GM19043 (cell line): ENCODE measurements around the gene PLS1.

Experiments used
- ATAC-seq: cut with Tn5 transposase; IDR thresholded peaks from one replicate; pipeline ENCODE4 v1.9.1; 2021; ENCODE audit warnings: low read depth; ENCODE audit not compliant: unreplicated experiment

The PLS1 gene

DNA sequence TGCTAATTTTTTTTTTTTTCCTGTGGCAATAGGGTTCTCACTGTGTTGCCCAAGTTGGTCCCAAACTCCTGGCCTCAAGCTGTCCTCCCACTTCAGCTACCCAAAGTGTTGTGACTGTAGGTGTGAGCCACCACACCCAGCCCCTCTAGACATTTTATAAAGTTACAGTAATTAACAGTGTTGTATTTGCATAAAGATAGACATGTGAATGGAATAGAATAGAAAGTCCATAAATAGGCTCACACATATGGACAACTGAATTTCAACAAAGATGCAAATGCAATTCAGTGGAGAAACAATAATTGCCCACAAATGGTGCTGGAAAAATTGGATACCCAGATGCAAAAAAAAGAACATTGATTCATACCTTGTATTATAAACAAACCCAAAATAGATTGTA, 39.9 kb downstream of the PLS1 start:
- ATAC-seq = no peak

DNA sequence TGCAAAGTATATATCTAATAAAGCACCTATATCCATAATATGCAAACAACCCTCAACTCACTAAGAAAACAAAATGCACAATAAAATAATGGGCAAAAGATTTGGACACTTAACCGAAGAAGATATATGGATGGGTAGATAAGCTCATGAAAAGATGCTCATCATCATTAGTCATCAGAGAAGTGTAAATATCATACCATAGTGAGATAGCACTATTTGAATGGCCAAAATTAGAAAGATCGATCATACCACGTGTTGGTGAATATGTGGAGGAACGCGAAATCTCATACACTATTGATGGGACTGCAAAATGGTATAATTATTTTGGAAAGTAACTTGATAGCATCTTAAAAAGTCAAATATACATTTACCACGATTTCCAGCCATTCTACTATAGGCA, 40.5 kb downstream of the PLS1 start:
- no peak for ATAC-seq

DNA sequence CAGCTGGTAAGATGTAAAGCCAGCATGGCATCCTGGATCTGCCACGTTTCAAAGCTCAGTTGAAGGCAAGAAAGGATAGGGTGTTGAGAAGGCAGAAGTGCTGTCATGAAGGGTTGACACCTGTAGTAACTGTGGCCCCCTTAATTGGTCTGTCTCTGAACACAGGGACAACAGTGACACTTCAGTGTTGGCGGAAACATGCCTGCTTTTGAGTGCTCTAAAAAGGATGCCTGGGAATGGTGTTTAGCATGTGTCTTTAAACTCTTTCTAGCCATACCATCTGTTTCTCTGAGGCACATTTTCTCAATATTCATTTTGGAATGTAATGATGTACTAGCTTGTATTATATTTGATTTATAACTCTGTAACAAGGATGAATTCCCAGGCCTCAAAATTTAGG, 42.1 kb downstream of the PLS1 start:
- ATAC-seq = no peak

DNA sequence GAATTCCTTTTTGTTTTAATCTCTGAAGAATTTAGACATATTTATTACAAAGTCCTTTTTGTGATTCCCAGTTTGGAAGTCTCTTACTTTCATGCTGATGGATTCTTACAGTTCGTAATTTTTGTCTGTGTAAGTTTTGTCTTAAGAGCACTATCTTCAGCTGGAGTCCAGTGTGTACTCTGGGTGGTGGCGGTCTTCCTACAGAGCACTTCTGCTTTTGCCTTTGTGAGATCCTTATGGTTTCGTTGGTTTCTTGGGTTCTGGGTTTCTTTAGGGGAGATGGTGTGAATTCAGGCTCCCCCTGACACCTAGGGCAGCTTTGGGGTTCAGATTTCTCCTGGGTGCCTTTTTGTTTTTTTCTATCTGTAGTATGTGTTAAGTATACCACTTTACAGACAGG, 45.3 kb downstream of the PLS1 start:
- no peak for ATAC-seq

DNA sequence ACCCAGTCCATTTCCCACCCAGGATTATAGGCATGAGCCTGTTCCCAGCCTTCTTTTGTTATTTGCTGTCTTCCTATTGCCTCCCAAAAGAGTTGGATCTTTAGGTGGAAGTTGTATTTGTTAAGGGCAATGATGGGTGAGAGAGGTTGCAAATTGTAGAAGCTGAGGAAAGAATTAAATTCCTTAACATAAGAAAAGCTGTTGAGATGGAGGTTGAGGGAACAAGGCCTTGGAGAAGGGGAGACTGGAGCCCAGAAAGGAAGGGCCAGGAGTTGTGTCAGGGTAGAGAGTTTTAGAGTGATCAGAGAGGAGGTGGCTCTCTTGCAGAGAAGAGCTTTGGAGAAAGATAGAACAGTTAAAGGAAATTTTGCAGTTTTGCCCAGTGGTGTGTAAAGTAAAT, 46.8 kb downstream of the PLS1 start:
- no peak for ATAC-seq

DNA sequence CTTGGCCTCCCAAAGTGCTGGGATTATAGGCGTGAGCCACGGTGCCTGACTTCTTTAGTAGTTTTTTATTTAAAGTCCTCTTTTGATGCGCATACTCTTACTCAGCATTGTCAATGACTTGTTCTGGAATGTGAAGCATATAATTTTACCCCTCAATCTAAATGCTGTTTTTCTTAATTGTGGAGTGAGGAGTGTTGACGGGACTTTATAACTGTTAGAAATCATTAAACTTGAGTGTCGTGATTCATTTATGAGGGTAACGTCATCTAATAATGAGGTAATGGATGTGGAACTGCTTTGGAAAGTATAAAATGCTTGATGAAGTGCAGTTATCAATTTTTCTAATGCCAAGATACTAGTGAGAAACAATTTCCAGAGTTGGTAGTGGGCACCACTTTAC, 48.3 kb downstream of the PLS1 start:
- no peak for ATAC-seq

DNA sequence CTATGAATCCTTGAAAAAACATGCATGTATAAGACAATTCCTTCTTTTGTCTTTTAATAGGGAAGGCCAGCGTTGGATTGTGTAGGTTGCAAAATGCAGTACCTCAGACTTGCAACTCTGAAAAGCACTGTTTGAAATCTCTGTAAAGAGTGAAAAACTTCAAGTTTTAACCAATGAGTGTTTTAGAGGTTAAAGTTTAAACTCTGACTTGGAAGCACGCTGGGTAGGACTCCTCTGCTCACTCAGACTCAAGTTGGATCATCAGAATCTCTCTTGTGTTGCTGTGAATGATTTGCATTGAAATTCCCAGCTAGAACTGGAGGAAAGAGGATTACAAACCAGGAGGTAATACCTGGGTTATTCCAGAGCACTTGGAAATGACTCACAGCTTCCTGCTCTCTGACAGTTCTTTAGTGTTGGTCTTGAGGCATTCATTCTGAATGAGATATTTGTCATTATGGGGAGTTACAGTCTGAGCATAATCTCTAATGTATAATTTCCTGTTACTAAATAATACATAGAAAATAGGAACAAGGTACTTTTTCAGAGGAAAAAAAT, 49.1 kb downstream of the PLS1 start:
- ATAC-seq = no peak

DNA sequence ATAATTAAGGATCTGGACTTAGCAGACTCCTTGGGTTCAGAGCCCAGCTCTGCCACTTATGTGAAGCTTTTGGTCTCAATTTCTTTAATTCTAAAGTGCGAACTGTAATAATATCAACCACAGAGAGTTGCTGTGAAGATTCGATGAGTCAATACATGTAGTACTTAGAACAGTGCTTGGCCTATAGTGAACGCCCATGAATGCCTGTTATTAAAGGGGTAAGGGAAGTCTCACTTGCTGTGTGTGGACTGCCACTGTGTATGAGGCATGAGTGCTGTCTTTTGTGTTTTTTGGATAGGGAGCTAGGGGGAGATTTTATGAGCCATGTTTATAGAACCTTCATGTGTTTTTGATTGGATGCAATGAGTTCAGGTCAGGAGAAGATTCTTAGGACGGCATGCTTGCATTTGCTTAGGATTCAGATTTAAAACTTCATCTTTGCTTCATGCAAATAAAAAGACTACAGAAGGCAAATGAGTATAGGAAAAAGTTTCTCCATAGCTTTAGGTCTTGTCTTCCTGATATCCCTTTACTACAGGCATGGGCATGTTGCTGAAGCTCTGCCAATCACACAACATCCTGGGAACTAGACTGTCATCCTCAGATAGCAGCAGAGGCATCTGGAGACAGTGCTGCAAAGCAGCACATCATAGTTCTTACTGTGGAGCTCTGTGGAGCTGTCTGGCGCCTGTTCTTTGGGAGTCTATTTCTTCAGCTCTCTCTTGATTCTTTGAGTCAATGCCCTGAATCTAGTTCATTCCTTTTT, 50.0 kb downstream of the PLS1 start:
- no peak for ATAC-seq

DNA sequence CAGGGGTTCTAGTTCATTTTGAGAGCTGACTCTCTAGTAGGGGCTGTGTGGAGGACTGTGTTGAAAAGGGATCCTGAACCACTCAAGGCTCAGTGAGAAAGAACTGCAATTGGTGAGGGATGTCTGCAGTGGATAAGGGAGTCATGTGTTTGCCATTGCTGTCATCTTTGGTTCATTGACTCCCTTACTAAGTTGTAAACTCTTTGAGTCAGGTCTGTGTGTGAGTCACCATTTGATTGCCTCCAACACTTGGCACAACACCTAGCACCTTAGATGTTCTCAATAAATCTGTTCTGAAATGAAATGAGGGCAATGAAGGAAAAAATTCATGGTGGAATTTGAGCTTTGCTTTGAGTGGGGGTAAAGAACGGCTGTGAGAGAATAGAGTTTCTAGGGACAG, 51.7 kb downstream of the PLS1 start:
- ATAC-seq = no peak

DNA sequence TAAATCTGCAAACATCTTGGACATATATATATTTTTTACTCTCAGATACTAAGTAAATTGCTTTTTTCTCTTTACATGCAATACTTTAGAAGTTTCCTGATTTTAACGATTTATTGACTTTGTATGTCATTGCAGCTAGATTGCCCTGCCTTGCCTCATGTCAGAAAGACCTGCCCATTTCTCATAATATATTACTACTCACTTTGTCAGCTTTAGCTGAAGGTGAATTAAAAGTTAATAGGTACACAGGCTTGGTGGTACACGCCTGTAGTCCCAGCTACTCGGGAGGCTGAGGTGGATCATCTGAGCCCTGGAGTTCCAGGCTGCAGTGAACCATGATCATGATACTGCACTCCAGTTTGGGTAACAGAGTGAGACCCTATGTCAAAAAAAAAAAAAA, 52.8 kb downstream of the PLS1 start:
- ATAC-seq = no peak

DNA sequence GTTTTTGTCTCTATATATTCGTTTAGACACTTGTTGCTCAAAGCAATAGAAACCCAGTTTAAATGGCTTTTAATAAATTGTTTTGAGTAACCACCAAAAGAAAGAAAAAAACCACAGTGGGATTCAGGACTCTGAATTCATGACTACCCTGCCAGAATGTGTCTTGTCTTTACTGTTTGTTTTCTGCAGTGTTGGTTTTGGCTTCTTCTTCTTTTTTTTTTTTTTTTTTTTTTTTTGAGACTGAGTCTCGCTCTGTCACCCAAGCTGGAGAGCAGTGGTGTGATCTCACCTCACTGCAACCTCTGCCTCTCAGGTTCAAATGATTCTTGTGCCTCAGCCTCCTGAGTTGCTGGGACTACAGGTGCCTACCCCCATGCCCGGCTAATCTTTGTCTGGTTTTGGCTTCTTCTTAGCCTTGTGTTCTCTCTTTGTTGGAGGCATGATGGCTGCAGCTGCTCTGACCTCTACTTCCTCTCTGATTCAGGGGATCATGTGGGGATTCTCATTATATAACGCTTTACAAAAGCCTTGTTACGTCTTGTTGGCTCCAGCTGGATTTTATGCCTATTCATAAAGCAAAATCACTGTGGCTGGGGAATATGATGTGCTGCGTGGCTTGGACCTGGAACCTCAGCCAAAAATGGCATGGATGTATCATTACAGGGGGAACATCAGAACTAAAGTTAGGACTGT, 54.0 kb downstream of the PLS1 start:
- ATAC-seq = no peak

DNA sequence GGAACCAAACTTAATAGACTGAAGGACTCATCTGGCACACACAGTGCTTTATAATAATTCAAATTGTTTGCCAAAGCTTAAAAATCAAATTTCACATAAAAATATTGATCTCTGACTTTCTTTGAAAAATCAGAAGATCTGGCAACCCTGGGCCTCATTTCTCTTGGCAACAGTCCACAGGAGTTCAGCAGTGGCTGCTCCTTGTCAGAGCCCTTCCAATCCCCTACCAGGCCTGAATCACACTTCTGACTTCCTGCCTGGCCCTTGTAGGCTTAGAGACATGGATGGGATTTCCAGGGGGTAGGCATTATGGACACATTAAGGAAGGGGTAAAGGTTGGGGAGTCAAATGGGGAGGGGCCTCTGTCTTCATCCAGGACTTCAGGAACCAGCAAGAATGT, 55.5 kb downstream of the PLS1 start:
- no peak for ATAC-seq

DNA sequence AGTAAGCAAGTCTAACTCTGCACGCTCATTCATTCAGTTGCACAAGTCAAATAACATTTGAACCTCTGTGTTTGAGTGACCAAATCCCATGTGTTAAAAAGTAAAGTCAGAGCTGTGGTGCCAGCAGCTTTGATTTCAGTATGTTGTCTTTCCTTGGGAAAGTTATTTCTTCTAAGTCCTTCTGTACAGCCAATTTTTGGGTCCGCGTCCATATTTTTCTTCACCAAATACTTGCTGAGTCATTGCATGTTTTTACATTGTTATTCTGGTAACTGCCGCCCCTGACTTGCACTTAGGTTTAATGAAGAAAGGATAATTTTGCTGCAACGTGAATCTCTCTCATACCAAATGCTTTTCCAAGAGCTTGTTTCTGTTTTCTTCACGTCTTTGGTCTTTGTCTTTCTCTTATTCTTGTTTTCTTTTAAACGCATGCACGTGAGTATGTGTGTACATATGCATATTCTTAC, 56.7 kb downstream of the PLS1 start:
- no peak for ATAC-seq

DNA sequence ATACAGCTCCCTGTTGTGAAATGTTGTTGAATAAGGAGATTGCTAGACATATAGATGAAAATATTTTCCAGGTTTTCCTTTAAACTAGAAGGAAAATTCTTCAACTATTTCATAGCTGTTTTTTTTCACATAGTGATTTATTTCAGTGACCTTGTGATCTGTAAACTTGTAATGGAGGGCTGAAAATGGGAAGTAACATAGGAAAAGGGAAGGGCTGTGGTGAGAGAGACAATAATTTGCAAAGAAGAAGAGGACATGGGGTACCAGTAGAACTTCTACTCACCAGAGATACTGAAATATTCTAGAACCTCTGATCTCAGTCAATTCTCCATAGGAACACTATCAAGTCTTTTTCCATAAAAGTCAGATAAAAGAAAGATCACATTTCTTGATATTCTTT, 60.4 kb downstream of the PLS1 start:
- ATAC-seq = no peak

DNA sequence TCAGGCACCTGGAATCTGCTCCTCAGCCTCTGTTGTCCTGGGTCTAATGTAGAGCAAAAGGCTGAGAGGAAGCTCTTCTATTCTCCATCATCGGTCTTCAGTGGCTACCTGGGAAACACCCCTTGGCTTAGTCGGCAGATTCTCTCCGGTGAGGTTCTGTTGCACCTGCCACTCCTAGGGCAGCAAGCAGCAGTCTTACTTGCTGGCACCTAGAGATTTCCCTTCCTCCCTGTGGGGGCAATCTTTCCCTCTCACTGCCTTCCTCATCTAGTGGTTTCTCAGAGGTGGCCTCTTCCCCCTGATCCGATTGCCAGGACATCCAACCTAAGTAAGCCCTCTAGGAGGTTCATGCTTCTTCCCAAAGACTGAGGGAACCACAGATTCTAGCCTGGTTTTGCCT, 60.8 kb downstream of the PLS1 start:
- no peak for ATAC-seq

DNA sequence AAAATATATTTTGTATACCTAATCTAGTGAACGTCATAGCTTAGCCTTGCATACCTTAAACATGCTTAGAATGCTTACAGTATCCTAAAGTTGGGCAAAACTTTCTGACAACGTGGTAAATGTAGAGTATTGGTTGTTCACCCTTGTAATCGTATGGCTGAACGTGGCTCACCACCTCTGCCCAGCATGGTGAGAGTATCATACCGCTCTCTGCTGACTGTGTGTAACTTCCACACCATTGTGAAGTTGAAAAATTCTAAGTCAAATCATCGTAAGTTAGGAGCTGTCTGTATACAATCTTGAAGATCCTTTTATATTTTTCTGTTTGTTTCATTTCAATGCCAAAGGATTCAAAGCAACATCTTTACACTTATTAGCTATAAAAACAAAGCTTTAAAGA, 64.2 kb downstream of the PLS1 start:
- no peak for ATAC-seq

DNA sequence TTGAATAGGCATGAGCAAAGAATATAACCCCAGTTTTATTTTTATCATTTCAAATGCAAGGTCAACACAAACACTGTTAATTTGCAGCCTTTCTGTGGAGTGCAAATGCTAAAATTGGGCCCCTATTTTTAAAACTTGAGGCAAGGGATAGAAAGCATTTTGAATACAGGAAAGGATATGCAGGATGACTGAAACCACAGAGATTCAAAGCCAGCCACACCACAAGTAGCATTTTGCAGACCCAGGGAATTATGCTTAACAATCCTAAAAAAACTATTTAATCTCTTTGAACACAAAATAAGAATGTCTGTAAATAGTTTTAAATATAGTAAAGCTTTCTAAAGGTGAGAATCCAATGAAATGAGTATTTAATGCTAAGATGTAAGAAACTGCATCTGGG, 64.7 kb downstream of the PLS1 start:
- no peak for ATAC-seq

DNA sequence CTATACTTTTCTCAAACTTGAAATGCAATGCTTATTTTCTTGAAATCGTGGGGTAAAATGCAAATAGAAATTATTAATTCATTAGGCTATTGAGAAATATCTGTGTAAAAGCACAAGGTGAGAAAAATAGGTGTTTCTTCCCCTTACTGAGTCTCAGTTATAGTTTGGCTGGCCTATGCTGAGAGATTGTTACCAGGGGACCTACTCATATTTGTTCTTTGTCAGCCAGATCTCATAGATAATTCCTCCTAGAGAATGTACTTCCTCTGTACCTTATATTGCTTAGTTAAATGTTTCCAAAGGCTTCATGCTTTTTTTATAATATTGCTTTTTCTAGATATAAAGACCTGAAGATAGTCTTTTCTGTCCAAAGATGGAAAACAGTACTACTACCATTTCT, 67.7 kb downstream of the PLS1 start:
- ATAC-seq = no peak

DNA sequence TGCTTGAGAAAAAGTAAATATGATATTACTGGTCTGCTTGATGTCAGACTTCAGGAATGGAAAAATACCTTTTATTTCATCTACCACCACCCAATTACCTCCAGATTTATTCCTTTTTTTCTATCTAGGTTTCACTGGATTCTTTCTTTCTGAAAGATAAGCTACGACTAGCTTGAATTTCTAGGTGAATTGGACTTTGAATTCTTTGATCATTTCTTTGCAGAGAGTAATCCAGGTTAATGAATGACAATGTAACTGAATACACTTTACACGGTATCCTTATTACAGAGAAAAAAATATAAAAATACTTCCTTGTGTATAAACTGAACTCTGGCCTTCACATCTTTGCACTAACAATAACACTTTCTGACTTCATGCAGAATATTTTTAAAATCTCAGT, 68.1 kb downstream of the PLS1 start:
- ATAC-seq = no peak

DNA sequence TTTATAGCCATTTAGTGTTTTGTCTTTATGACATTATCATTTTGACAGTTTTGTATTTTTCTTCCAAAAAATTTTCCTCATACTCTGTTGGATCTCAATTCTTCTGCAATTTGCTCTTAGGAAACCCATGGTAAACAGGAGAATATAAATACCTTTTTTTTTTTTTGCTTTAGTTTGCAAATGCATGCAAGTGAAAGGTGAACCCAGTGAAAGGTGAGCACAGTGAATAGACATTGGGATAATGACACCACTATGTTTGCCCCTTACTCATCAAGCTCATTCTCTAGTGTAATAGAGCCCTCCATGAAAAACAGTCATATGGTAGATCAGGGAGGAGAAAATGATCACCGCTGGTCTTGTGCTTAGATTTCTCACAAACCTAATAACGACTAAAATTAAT, 68.6 kb downstream of the PLS1 start:
- no peak for ATAC-seq

DNA sequence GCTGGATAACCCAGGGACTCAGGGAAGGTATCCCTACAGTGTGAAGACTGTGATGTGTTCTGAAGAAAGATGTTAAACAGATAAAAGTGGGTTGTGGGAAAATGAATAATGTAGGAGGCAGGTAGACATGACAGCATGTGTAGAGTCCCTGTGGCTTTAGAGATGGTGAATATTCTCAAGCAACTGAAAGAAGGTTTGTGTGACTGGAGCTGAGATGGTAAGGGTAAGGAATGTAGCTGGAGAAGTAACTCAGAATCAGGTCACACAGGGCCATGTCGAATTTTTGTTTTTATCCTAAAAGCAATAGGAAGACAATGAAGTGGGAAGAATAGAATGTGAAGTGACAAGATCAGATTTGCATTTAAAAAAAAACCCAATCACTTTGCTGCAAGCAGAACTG, 73.9 kb downstream of the PLS1 start:
- no peak for ATAC-seq

DNA sequence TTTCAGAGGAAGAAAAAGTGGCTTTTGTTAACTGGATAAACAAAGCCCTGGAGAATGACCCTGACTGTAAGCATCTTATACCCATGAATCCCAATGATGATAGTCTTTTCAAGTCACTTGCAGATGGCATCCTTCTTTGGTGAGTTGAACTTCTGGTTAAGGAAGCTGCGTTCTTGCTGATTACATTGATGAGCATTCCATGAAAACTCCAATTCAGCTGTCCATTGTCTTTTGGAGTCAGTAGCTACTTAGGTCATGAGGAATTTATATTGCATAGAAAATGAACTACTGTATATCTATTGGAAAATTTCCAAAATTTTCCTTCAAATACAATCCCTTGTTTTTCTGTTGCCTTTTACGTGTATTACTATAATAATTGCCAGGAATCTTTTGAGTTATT, 80.0 kb downstream of the PLS1 start:
- ATAC-seq = no peak
